Keratinocyte (primary cell): ENCODE measurements around the gene SOX18. TPM values are rescaled to one million over a fixed set of nuclear protein-coding genes. Genes with fewer than 3 reads are reported as not detected.
A peak's percentile ranks its signal among the peaks of the same experiment; 100 is the strongest.

Source experiments
- DNase-seq: peaks from one replicate; pipeline ENCODE4 v3.0.0-alpha.2; 2011; ENCODE audit warnings: low read depth, missing footprints, low spot score
- FAIRE-seq: peaks from 2 replicates; lab custom pipeline; 2011; peaks lifted over from hg19 to GRCh38; lab: Jason Lieb, UNC
- H2AFZ ChIP-seq: 2 replicates; pipeline ENCODE4 v1.6.0; 2012; ENCODE audit warnings: low read length, control low read depth, inconsistent platforms; ENCODE audit not compliant: control insufficient read depth
- H3K27ac ChIP-seq: 2 replicates; pipeline ENCODE4 v1.5.1; 2011; ENCODE audit warnings: low read length; ENCODE audit not compliant: control insufficient read depth, insufficient read depth
- H3K27me3 ChIP-seq: 3 replicates; pipeline ENCODE4 v1.6.0; 2011; ENCODE audit warnings: low read length; ENCODE audit not compliant: control insufficient read depth, insufficient read depth; ENCODE audit errors: extremely low read depth
- H3K36me3 ChIP-seq, 2 experiments: 2 replicates in 1 of 2; 3 replicates in 1 of 2; pipeline ENCODE4 v1.5.1; 2011; ENCODE audit warnings: low read length in 2 of 2, mild to moderate bottlenecking in 1 of 2; ENCODE audit not compliant: control insufficient read depth in 2 of 2, insufficient read depth in 2 of 2; ENCODE audit errors: extremely low read depth in 1 of 2
- H3K4me1 ChIP-seq: 3 replicates; pipeline ENCODE4 v1.5.1; 2011; ENCODE audit warnings: low read length; ENCODE audit not compliant: control insufficient read depth, insufficient read depth; ENCODE audit errors: extremely low read depth
- H3K4me2 ChIP-seq: 3 replicates; pipeline ENCODE4 v1.6.0; 2011; ENCODE audit warnings: low read depth, low read length; ENCODE audit not compliant: control insufficient read depth, insufficient read depth; ENCODE audit errors: extremely low read depth
- H3K4me3 ChIP-seq, 3 experiments: fragments of 200-600 bp in 1 of 3; sonication (generic) in 1 of 3; 2 replicates in 2 of 3; 3 replicates in 1 of 3; pipeline ENCODE4 v1.5.1; 2011 to 2016; ENCODE audit warnings: low read length in 3 of 3, mild to moderate bottlenecking in 3 of 3, control low read depth in 2 of 3, inconsistent platforms in 1 of 3, low read depth in 1 of 3, mixed read lengths in 1 of 3, mixed run types in 1 of 3, moderate library complexity in 1 of 3; ENCODE audit not compliant: control insufficient read depth in 2 of 3, insufficient read depth in 2 of 3; ENCODE audit errors: extremely low read depth in 1 of 3
- H3K79me2 ChIP-seq: 2 replicates; pipeline ENCODE4 v1.6.0; 2012; ENCODE audit warnings: low read length; ENCODE audit not compliant: control insufficient read depth, insufficient read depth
- H3K9ac ChIP-seq: 3 replicates; pipeline ENCODE4 v1.6.0; 2011; ENCODE audit warnings: low read length; ENCODE audit not compliant: control insufficient read depth, insufficient read depth; ENCODE audit errors: extremely low read depth
- H3K9me1 ChIP-seq: 3 replicates; pipeline ENCODE4 v1.6.0; 2011; ENCODE audit warnings: low read length; ENCODE audit not compliant: control insufficient read depth, insufficient read depth; ENCODE audit errors: extremely low read depth
- H3K9me3 ChIP-seq: 2 replicates; pipeline ENCODE4 v1.5.1; 2012; ENCODE audit warnings: low read depth, low read length; ENCODE audit not compliant: control insufficient read depth
- H4K20me1 ChIP-seq: 3 replicates; pipeline ENCODE4 v1.6.0; 2011; ENCODE audit warnings: low read length; ENCODE audit not compliant: control insufficient read depth, insufficient read depth; ENCODE audit errors: extremely low read depth
- EZH2 ChIP-seq: IDR thresholded peaks from one replicate; pipeline ENCODE4 v1.6.1; 2012; ENCODE audit warnings: inconsistent platforms, mild to moderate bottlenecking, low read length, moderate library complexity
- dilution Hi-C: fragments of 300-500 bp; cut with MboI; formaldehyde crosslinking; loops from one replicate; pipeline ENCODE4 v1.7.0; 2020; ENCODE audit warnings: low sequenced_read_pairs; ENCODE audit not compliant: extremely low pct_ligation_motif_present
- polyA minus RNA-seq, 3 experiments: library from RNA; depleted of rRNA, polyadenylated mRNA; stranded (reverse); fragments of >200 nt; gene quantifications; 1 replicate in 1 of 3; 2 replicates in 1 of 3; 3 replicates in 1 of 3; pipeline ENCODE4 v1.2.3, GENCODE V29; 2011
- polyA plus RNA-seq, 5 experiments: library from polyadenylated mRNA; depleted of rRNA in 3 of 5; stranded (reverse) in 3 of 5; stranded (forward) in 1 of 5; unstranded in 1 of 5; fragments of >200 nt; gene quantifications; 1 replicate in 1 of 5; 2 replicates in 3 of 5; 3 replicates in 1 of 5; pipeline versions ENCODE4 v1.2.1 to v1.2.3, GENCODE V29; 2011 to 2012; ENCODE audit warnings: missing spikeins in 2 of 5, low read depth in 1 of 5, low replicate concordance in 1 of 5
- TF ChIP-seq, protein P1 (sequence below), 3 experiments: IDR thresholded peaks in 1 of 3; conservative IDR thresholded peaks in 1 of 3; optimal IDR thresholded peaks in 1 of 3; 2 replicates in 2 of 3; 3 replicates in 1 of 3; pipeline versions ENCODE3 to v1.5.1; 2011; ENCODE audit warnings: low read length in 3 of 3, mild to moderate bottlenecking in 3 of 3, moderate library complexity in 2 of 3, control low read depth in 1 of 3, inconsistent platforms in 1 of 3; ENCODE audit not compliant: insufficient read depth in 2 of 3; ENCODE audit errors: extremely low read depth in 1 of 3

SOX18 gene
- polyA plus RNA-seq (not detected in 3 replicates), polyA minus RNA-seq (not detected in 3 replicates)
- polyA plus RNA-seq (2011; ENCODE audit: low read depth), result not detected
- not detected in 2 replicates for polyA plus RNA-seq (2011; cell fraction: cytosol; rRNA removed)
- not detected in 2 replicates for polyA plus RNA-seq (2011; cell fraction: nucleus; rRNA removed)
- polyA plus RNA-seq (2012; ENCODE audit: low replicate concordance), result not detected in 2 replicates
- not detected for polyA minus RNA-seq (2011; cell fraction: cytosol; rRNA and poly(A)+ RNA removed)
- polyA minus RNA-seq (2011; cell fraction: nucleus; rRNA and poly(A)+ RNA removed), result not detected in 2 replicates

DNA sequence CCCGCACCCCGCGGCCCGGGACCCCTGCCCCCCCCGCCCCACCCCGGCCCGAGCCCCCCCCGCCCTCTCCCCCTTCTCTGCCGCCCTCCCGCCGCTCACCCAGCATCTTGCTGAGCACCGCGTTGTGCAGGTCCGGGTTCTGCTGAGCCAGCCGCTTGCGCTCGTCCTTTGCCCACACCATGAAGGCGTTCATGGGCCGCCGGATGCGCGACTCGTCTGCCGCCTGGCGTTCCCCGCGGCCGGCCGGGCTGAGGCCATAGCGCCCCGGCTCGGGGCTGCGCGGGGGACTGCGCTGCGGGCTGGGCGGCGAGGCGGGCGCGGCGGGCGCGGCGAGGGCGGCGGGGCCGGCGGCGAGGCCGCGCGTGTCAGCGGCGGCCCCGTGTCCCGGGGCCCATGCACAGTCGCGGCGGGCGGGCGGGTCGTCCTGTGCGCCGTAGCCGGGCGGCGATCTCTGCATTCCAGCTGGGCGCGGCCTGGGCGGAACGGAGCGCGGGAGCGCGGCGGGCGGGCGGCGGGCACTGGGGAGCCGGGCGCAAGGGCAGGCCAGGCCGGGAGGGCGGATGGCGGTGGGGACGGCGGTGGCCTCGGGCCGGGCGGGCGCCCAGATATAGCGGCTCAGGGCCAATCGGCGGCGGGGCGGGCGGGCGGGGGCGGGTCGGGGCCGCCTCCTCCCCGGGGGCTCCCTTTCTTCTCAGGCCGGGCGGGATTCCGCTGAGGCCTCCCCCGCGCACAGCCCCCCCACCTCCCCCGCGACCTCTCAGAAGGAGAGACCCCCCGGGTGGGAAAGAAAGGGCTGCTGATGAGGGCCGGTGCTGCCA, at the start of gene SOX18:
SOX18 (minus strand) TSS at position 580 of the 818 bp plus-strand sequence; CDS start at position 457, 123 bp downstream.
- no peak within 1 kb of the TSS for H3K4me2 ChIP-seq
- dilution Hi-C loops, result no loop called here
- DNase-seq (no peak), FAIRE-seq (no peak)
- no peak within 1 kb of the TSS for H3K9ac ChIP-seq
- no peaks in the 10 kb centered on the region for H3K9me1 ChIP-seq
- H3K27me3 ChIP-seq, result peaks cover 44% of the 10 kb centered on the region
- no peak within 1 kb of the TSS for H2AFZ ChIP-seq
- peaks cover 27% of the 10 kb centered on the region for H3K4me1 ChIP-seq
- H4K20me1 ChIP-seq, result no peaks in the 10 kb centered on the region
- H3K36me3 ChIP-seq, result no peaks in the 10 kb centered on the region
- H3K27ac ChIP-seq, result no peak within 1 kb of the TSS
- H3K4me3 ChIP-seq, result no peak within 1 kb of the TSS
- no peaks in the 10 kb centered on the region for H3K79me2 ChIP-seq
- no peaks in the 10 kb centered on the region for H3K9me3 ChIP-seq
- no peak for TF ChIP-seq EZH2
- TF ChIP-seq, protein P1, sequence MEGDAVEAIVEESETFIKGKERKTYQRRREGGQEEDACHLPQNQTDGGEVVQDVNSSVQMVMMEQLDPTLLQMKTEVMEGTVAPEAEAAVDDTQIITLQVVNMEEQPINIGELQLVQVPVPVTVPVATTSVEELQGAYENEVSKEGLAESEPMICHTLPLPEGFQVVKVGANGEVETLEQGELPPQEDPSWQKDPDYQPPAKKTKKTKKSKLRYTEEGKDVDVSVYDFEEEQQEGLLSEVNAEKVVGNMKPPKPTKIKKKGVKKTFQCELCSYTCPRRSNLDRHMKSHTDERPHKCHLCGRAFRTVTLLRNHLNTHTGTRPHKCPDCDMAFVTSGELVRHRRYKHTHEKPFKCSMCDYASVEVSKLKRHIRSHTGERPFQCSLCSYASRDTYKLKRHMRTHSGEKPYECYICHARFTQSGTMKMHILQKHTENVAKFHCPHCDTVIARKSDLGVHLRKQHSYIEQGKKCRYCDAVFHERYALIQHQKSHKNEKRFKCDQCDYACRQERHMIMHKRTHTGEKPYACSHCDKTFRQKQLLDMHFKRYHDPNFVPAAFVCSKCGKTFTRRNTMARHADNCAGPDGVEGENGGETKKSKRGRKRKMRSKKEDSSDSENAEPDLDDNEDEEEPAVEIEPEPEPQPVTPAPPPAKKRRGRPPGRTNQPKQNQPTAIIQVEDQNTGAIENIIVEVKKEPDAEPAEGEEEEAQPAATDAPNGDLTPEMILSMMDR (optimal IDR thresholded peaks at IDR 0.05 in 1 of 3, IDR thresholded peaks at IDR 0.05 in 1 of 3, conservative IDR thresholded peaks at IDR 0.05 in 1 of 3; ENCODE audit: extremely low read depth in 1 of 3, insufficient read depth in 2 of 3, low read length in 3 of 3), result peak in 1 of 3 experiments; percentile 29

DNA sequence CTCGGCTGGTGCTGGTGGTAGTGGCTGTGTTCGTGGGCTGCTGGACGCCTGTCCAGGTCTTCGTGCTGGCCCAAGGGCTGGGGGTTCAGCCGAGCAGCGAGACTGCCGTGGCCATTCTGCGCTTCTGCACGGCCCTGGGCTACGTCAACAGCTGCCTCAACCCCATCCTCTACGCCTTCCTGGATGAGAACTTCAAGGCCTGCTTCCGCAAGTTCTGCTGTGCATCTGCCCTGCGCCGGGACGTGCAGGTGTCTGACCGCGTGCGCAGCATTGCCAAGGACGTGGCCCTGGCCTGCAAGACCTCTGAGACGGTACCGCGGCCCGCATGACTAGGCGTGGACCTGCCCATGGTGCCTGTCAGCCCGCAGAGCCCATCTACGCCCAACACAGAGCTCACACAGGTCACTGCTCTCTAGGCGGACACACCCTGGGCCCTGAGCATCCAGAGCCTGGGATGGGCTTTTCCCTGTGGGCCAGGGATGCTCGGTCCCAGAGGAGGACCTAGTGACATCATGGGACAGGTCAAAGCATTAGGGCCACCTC, 49.1 kb upstream of the SOX18 start:
- no peak overlapping the region for H2AFZ ChIP-seq
- no peaks in the 10 kb centered on the region for H4K20me1 ChIP-seq
- no peak overlapping the region for H3K4me2 ChIP-seq
- dilution Hi-C loops, result no loop called here
- no peak overlapping the region for H3K4me3 ChIP-seq
- H3K9ac ChIP-seq, result no peak overlapping the region
- no peaks in the 10 kb centered on the region for H3K79me2 ChIP-seq
- H3K9me1 ChIP-seq, result no peaks in the 10 kb centered on the region
- peaks cover 34% of the 10 kb centered on the region for H3K27me3 ChIP-seq
- H3K27ac ChIP-seq, result no peak overlapping the region
- no peak for DNase-seq
- H3K9me3 ChIP-seq, result no peaks in the 10 kb centered on the region
- no peaks in the 10 kb centered on the region for H3K4me1 ChIP-seq
- no peak for FAIRE-seq
- no peaks in the 10 kb centered on the region for H3K36me3 ChIP-seq
- no peak for TF ChIP-seq EZH2
- TF ChIP-seq, protein P1 (optimal IDR thresholded peaks at IDR 0.05 in 1 of 3, IDR thresholded peaks at IDR 0.05 in 1 of 3, conservative IDR thresholded peaks at IDR 0.05 in 1 of 3; ENCODE audit: extremely low read depth in 1 of 3, insufficient read depth in 2 of 3, low read length in 3 of 3), result no peak
